GM18520 (cell line): Measurements from ENCODE around the gene SPANXA2.
"Not testable (repeated sequence)": the region's sequence is repeated elsewhere in the genome, so short reads cannot be mapped to it uniquely, and the experiment has no call there.

Experiments used
- ATAC-seq: cut with Tn5 transposase; IDR thresholded peaks from one replicate; pipeline ENCODE4 v1.9.1; 2021; ENCODE audit not compliant: unreplicated experiment

SPANXA2 gene

GRCh38 chrX:141589408-141589807 lies at the start of gene SPANXA2:
Gene SPANXA2 (plus strand): TSS chrX:141589708. CDS start chrX:141589768, 60 bp downstream.
- ATAC-seq, result not testable (repeated sequence)

- ATAC-seq, result not testable (repeated sequence)
Observed at GRCh38 chrX:141542551-141542950, 47.0 kb upstream of the SPANXA2 start.

GRCh38 chrX:141584638-141585037 lies 4.9 kb upstream of the SPANXA2 start, which contains the start of gene SPANXA1:
Gene SPANXA1 (minus strand): TSS chrX:141584738. CDS start chrX:141584678, 60 bp downstream.
- not testable (repeated sequence) for ATAC-seq

GRCh38 chrX:141609111-141609510 lies 19.6 kb downstream of the SPANXA2 start:
- ATAC-seq, result no peak

GRCh38 chrX:141619336-141619735 lies 29.8 kb downstream of the SPANXA2 start:
- ATAC-seq, result no peak

- ATAC-seq, result no peak
Observed at GRCh38 chrX:141632124-141632523, 42.6 kb downstream of the SPANXA2 start.

- ATAC-seq, result no peak
Observed at GRCh38 chrX:141638550-141638949, 49.0 kb downstream of the SPANXA2 start.
